CD4-positive, alpha-beta memory T cell (primary cell): ENCODE measurements around the gene TMBIM6. TPM values are rescaled to one million over a fixed set of nuclear protein-coding genes. Genes with fewer than 3 reads are reported as not detected.
"Not testable (repeated sequence)": the region's sequence is repeated elsewhere in the genome, so short reads cannot be mapped to it uniquely, and the experiment has no call there.

Experiments
- CTCF ChIA-PET: fragments of 350-600 bp; sonication (Branson Sonifier 250); formaldehyde crosslinking; loops from one replicate; lab custom pipeline; 2021; ENCODE audit warnings: inconsistent platforms; ENCODE audit not compliant: partially characterized antibody; lab: Charles Lee
- POLR2A ChIA-PET: fragments of 350-600 bp; sonication (Branson Sonifier 250); formaldehyde crosslinking; loops from one replicate; lab custom pipeline; 2021; ENCODE audit not compliant: partially characterized antibody; lab: Charles Lee
- DNase-seq, 5 donors: peaks; one replicate each; pipeline versions ENCODE4 v3.0.0 to v3.0.0-alpha.2; 2020 to 2022; ENCODE audit warnings: mixed read lengths in 1 of 5
- H3K27ac ChIP-seq: one replicate; pipeline ENCODE4 v1.7.0; 2013; ENCODE audit warnings: low read depth, low read length
- H3K27me3 ChIP-seq: 2 replicates; pipeline ENCODE4 v1.7.0; 2013; ENCODE audit warnings: mild to moderate bottlenecking, low read length, moderate library complexity; ENCODE audit not compliant: insufficient read depth
- H3K36me3 ChIP-seq: 2 replicates; pipeline ENCODE4 v1.7.0; 2013; ENCODE audit warnings: mild to moderate bottlenecking, low read length, moderate library complexity; ENCODE audit not compliant: insufficient read depth
- H3K4me1 ChIP-seq: 2 replicates; pipeline ENCODE4 v1.7.0; 2013; ENCODE audit warnings: mild to moderate bottlenecking, low read length, moderate library complexity; ENCODE audit not compliant: insufficient read depth
- H3K4me3 ChIP-seq, 2 donors: one replicate each; pipeline ENCODE4 v1.7.0; 2013; ENCODE audit warnings: low read length in 2 of 2, mild to moderate bottlenecking in 1 of 2
- H3K9me3 ChIP-seq, 2 donors: one replicate each; pipeline ENCODE4 v1.7.0; 2013; ENCODE audit warnings: low read length in 2 of 2, control low read depth in 1 of 2; ENCODE audit not compliant: control insufficient read depth in 1 of 2
- H3K27ac Mint-ChIP-seq, 7 donors: one replicate each; pipeline ENCODE4 v1.8.0; 2020 to 2021; ENCODE audit warnings: mixed read lengths in 7 of 7, mild to moderate bottlenecking in 6 of 7, inconsistent platforms in 3 of 7, moderate library complexity in 3 of 7
- H3K27me3 Mint-ChIP-seq, 2 donors: one replicate each; pipeline ENCODE4 v1.8.0; 2020 to 2021; ENCODE audit warnings: mixed read lengths in 2 of 2
- H3K36me3 Mint-ChIP-seq, 2 donors: one replicate each; pipeline ENCODE4 v1.8.0; 2020 to 2021; ENCODE audit warnings: mixed read lengths in 2 of 2, inconsistent platforms in 1 of 2, mild to moderate bottlenecking in 1 of 2
- H3K4me1 Mint-ChIP-seq, 4 donors: one replicate each; pipeline ENCODE4 v1.8.0; 2020 to 2021; ENCODE audit warnings: mixed read lengths in 4 of 4, mild to moderate bottlenecking in 1 of 4
- H3K4me3 Mint-ChIP-seq, 8 donors: one replicate each; pipeline ENCODE4 v1.8.0; 2020 to 2021; ENCODE audit warnings: mixed read lengths in 8 of 8, mild to moderate bottlenecking in 7 of 8, moderate library complexity in 6 of 8, inconsistent platforms in 3 of 8
- H3K9me3 Mint-ChIP-seq, 8 donors: one replicate each; pipeline ENCODE4 v1.8.0; 2020 to 2021; ENCODE audit warnings: mixed read lengths in 8 of 8, mild to moderate bottlenecking in 5 of 8, inconsistent platforms in 3 of 8, moderate library complexity in 1 of 8
- intact Hi-C: fragments of 100-400 bp; cut with micrococcal nuclease; formaldehyde crosslinking; loops from one replicate; pipeline ENCODE4 v1.15.1; 2023
- polyA plus RNA-seq, 2 donors: library from polyadenylated mRNA; unstranded; fragments of 300-500 nt; fragmentation: Illumina TruSeq; gene quantifications; one replicate each; pipeline ENCODE4 v1.2.3, GENCODE V29; 2021
- total RNA-seq, 2 experiments: library from RNA; stranded (reverse); gene quantifications; one replicate each; pipeline ENCODE4 v1.2.3, GENCODE V29; 2021

The TMBIM6 gene
- total and polyA plus RNA-seq, 4 experiments from 2014 or later: 421 to 2,112 (median 655) TPM

GRCh38 chr12:49707128-49707811 lies 34.1 kb upstream of the TMBIM6 start, which contains the start of gene FMNL3:
Gene FMNL3, minus strand, starts transcription at chr12:49707405. Its CDS starts 225 bp downstream, at chr12:49707180.
- H3K4me3 ChIP-seq: peak within 1 kb of the TSS; percentile 66 to 71
- Mint-ChIP-seq H3K4me1 (peaks cover 30 to 50% (median 39%) of the 10 kb centered on the region in 4 donors), H3K27me3 (peaks cover 5 to 7% of the 10 kb centered on the region in 2 donors), H3K36me3 (peaks cover 0 to 3% of the 10 kb centered on the region in 2 donors), H3K4me3 (peak within 1 kb of the TSS; percentile 90 to 95 (median 93)), H3K27ac (peak within 1 kb of the TSS; percentile 87 to 95 (median 93)), H3K9me3 (peaks cover 0 to 3% (median 0%) of the 10 kb centered on the region in 8 donors)
- no peaks in the 10 kb centered on the region for H3K36me3 ChIP-seq
- ChIA-PET CTCF (interaction anchor here (0.7 to 18.0 kb wide), 18 partner anchors 9 to 104 kb away, joined by 3 to 543 read pairs (median 5); partner anchors contain the start of gene TMBIM6), POLR2A (interaction anchor here (0.8 to 11.8 kb wide), 11 partner anchors 9 to 85 kb away, joined by 3 to 98 read pairs (median 8); partner anchors contain the start of genes PRPF40B and TMBIM6)
- DNase-seq: peak; percentile 97 to 99 (median 98)
- intact Hi-C loops: loop anchor here (1.0 to 2.0 kb wide), 9 partner anchors 9 to 419 kb away; partner anchors contain the start of genes MCRS1 and TMBIM6
- no peaks in the 10 kb centered on the region for H3K9me3 ChIP-seq
- no peaks in the 10 kb centered on the region for H3K27me3 ChIP-seq
- H3K27ac ChIP-seq: peak within 1 kb of the TSS; percentile 77
- peaks cover 40% of the 10 kb centered on the region for H3K4me1 ChIP-seq

GRCh38 chr12:49707812-49708147 lies 33.6 kb upstream of the TMBIM6 start:
- H3K4me3 ChIP-seq: no peak overlapping the region
- no peaks in the 10 kb centered on the region for H3K27me3 ChIP-seq
- H3K36me3 Mint-ChIP-seq: peaks cover 3% of the 10 kb centered on the region in 2 donors
- H3K4me1 Mint-ChIP-seq: peaks cover 30 to 45% (median 36%) of the 10 kb centered on the region in 4 donors
- H3K4me1 ChIP-seq: peaks cover 40% of the 10 kb centered on the region
- H3K4me3 Mint-ChIP-seq: peak overlapping the region; percentile 19 to 79 (median 66)
- peak overlapping the region; percentile 74 to 95 (median 85) for H3K27ac Mint-ChIP-seq
- H3K9me3 ChIP-seq: no peaks in the 10 kb centered on the region
- CTCF ChIA-PET: interaction anchor here (0.7 to 18.0 kb wide), 16 partner anchors 9 to 157 kb away, joined by 3 to 543 read pairs (median 6); partner anchors contain the start of gene TMBIM6
- intact Hi-C loops: loop anchor here (1.0 to 2.0 kb wide), 9 partner anchors 9 to 419 kb away; partner anchors contain the start of genes MCRS1 and TMBIM6
- H3K36me3 ChIP-seq: no peaks in the 10 kb centered on the region
- POLR2A ChIA-PET: interaction anchor here (2.4 to 11.8 kb wide), 3 partner anchors 34 to 61 kb away, joined by 15 to 98 read pairs (median 58); partner anchors contain the start of gene TMBIM6
- no peak for DNase-seq
- H3K9me3 Mint-ChIP-seq: peaks cover 0 to 3% (median 0%) of the 10 kb centered on the region in 8 donors
- H3K27me3 Mint-ChIP-seq: peaks cover 7 to 10% of the 10 kb centered on the region in 2 donors
- H3K27ac ChIP-seq: no peak overlapping the region

- H3K27me3 Mint-ChIP-seq: peaks cover 10 to 11% of the 10 kb centered on the region in 2 donors
- Histone ChIP-seq H3K4me3 (no peak overlapping the region), H3K27me3 (no peaks in the 10 kb centered on the region), H3K36me3 (no peaks in the 10 kb centered on the region), H3K9me3 (no peaks in the 10 kb centered on the region), H3K4me1 (peaks cover 31% of the 10 kb centered on the region), H3K27ac (no peak overlapping the region)
- H3K4me3 Mint-ChIP-seq: no peak overlapping the region
- ChIA-PET POLR2A (interaction anchor here (0.8 to 11.8 kb wide), 4 partner anchors 38 to 120 kb away, joined by 3 to 98 read pairs (median 31); partner anchors contain the start of gene NCKAP5L), CTCF (interaction anchor here (0.8 to 18.0 kb wide), 16 partner anchors 8 to 155 kb away, joined by 3 to 543 read pairs (median 5); partner anchors contain the start of gene TMBIM6)
- intact Hi-C loops: no loop called here
- peaks cover 3 to 4% of the 10 kb centered on the region in 2 donors for H3K36me3 Mint-ChIP-seq
- peaks cover 0 to 3% (median 0%) of the 10 kb centered on the region in 8 donors for H3K9me3 Mint-ChIP-seq
- no peak for DNase-seq
- peaks cover 19 to 34% (median 26%) of the 10 kb centered on the region in 4 donors for H3K4me1 Mint-ChIP-seq
- peak overlapping the region in 1 of 7 donors; percentile 36 for H3K27ac Mint-ChIP-seq
These were observed 32.5 kb upstream of the TMBIM6 start for GRCh38 chr12:49708851-49709250.

- DNase-seq, H3K27me3 ChIP-seq, POLR2A ChIA-PET, intact Hi-C loops, H3K27ac Mint-ChIP-seq, H3K36me3 Mint-ChIP-seq, H3K9me3 ChIP-seq, H3K9me3 Mint-ChIP-seq, H3K4me1 Mint-ChIP-seq, H3K36me3 ChIP-seq, H3K4me3 Mint-ChIP-seq, H3K4me3 ChIP-seq, H3K4me1 ChIP-seq, H3K27ac ChIP-seq: not testable (repeated sequence)
- CTCF ChIA-PET: interaction anchor here (18.0 kb wide), 1 partner anchor 71 kb away, joined by 543 read pairs; no protein-coding TSS in a partner anchor
- H3K27me3 Mint-ChIP-seq: peaks cover 14 to 15% of the 10 kb centered on the region in 2 donors
These were observed 27.4 kb upstream of the TMBIM6 start for GRCh38 chr12:49713952-49714351.

- Mint-ChIP-seq H3K36me3 (peaks cover 0 to 4% of the 10 kb centered on the region in 2 donors), H3K9me3 (no peaks in the 10 kb centered on the region), H3K27ac (no peak overlapping the region), H3K4me3 (no peak overlapping the region), H3K4me1 (peaks cover 0 to 2% (median 0%) of the 10 kb centered on the region in 4 donors), H3K27me3 (peaks cover 11 to 14% of the 10 kb centered on the region in 2 donors)
- Histone ChIP-seq H3K4me3 (no peak overlapping the region), H3K27ac (no peak overlapping the region), H3K9me3 (no peaks in the 10 kb centered on the region), H3K27me3 (no peaks in the 10 kb centered on the region), H3K4me1 (no peaks in the 10 kb centered on the region), H3K36me3 (no peaks in the 10 kb centered on the region)
- DNase-seq: no peak
- ChIA-PET CTCF (interaction anchor here (1.0 to 18.0 kb wide), 2 partner anchors 8 to 74 kb away, joined by 4 to 543 read pairs; no protein-coding TSS in a partner anchor), POLR2A (interaction anchor here (2.0 kb wide), 1 partner anchor 25 kb away, joined by 5 read pairs; the partner anchor contains the start of gene TMBIM6)
- intact Hi-C loops: no loop called here
These were observed 24.8 kb upstream of the TMBIM6 start for GRCh38 chr12:49716553-49716952.

- H3K4me1 ChIP-seq, H3K36me3 ChIP-seq, H3K4me3 Mint-ChIP-seq, H3K9me3 Mint-ChIP-seq, H3K36me3 Mint-ChIP-seq, H3K27me3 ChIP-seq, H3K9me3 ChIP-seq, POLR2A ChIA-PET, intact Hi-C loops, DNase-seq, H3K4me3 ChIP-seq, H3K27me3 Mint-ChIP-seq, H3K27ac Mint-ChIP-seq, H3K27ac ChIP-seq, H3K4me1 Mint-ChIP-seq: not testable (repeated sequence)
- CTCF ChIA-PET: interaction anchor here (0.6 to 18.0 kb wide), 6 partner anchors 9 to 121 kb away, joined by 3 to 543 read pairs (median 4); partner anchors contain the start of gene TMBIM6
These were observed 23.6 kb upstream of the TMBIM6 start for GRCh38 chr12:49717800-49718199.
